Measurements from ENCODE around the gene BOLL. TPM values are rescaled to one million over a fixed set of nuclear protein-coding genes. Genes with fewer than 3 reads are reported as not detected.

BOLL gene
- total RNA-seq, 1 experiment from 2014 or later, result not detected

DNA sequence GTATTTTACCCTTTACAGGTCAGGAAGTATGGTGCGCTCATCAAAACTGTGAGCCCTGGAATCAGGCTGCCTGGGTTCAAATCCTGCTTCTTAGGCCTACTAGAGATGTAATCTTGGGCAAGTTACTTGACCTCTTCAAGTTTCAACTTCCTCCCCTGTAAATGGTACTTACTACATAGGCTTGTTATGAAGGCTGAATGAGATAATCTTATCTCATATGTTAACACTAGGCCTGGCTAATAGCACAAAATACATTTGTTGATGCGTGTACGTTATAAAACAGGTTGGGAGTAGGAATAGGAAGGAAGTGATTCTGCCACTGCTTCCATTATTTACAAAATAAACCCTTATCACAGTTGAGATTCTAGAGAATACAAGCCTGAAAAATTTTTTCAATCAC, 108.1 kb downstream of the BOLL start:
- ChIA-PET CTCF (no interaction called here), POLR2A (no interaction called here)
- DNase-seq (ENCODE audit: low read depth, low spot score) (no peak), ATAC-seq (no peak)
- no peaks in the 10 kb centered on the region for H3K4me1 ChIP-seq (ENCODE audit: control insufficient read depth, insufficient read depth, low read length)
- no peaks in the 10 kb centered on the region for H3K27me3 ChIP-seq (ENCODE audit: control insufficient read depth, insufficient read depth, low read length)
- no peak overlapping the region for H3K4me3 ChIP-seq (ENCODE audit: low read depth in 2 of 2, low read length in 2 of 2)
- in situ Hi-C loops (cut with HindIII; ENCODE audit: low pct_unique_long_range_greater_than_20kb, low sequenced_read_pairs), result no loop called here
- no peaks in the 10 kb centered on the region for H3K9me3 ChIP-seq (ENCODE audit: control insufficient read depth, insufficient read depth, low read depth, low read length)
- no peak for TF ChIP-seq TCF7L2 (IDR thresholded peaks at IDR 0.05; ENCODE audit: low read depth, low read length)
- TF ChIP-seq SIN3A (IDR thresholded peaks at IDR 0.05; ENCODE audit: borderline replicate concordance, insufficient read depth, low read depth, low read length), result no peak
- TF ChIP-seq, protein P1, sequence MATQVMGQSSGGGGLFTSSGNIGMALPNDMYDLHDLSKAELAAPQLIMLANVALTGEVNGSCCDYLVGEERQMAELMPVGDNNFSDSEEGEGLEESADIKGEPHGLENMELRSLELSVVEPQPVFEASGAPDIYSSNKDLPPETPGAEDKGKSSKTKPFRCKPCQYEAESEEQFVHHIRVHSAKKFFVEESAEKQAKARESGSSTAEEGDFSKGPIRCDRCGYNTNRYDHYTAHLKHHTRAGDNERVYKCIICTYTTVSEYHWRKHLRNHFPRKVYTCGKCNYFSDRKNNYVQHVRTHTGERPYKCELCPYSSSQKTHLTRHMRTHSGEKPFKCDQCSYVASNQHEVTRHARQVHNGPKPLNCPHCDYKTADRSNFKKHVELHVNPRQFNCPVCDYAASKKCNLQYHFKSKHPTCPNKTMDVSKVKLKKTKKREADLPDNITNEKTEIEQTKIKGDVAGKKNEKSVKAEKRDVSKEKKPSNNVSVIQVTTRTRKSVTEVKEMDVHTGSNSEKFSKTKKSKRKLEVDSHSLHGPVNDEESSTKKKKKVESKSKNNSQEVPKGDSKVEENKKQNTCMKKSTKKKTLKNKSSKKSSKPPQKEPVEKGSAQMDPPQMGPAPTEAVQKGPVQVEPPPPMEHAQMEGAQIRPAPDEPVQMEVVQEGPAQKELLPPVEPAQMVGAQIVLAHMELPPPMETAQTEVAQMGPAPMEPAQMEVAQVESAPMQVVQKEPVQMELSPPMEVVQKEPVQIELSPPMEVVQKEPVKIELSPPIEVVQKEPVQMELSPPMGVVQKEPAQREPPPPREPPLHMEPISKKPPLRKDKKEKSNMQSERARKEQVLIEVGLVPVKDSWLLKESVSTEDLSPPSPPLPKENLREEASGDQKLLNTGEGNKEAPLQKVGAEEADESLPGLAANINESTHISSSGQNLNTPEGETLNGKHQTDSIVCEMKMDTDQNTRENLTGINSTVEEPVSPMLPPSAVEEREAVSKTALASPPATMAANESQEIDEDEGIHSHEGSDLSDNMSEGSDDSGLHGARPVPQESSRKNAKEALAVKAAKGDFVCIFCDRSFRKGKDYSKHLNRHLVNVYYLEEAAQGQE (IDR thresholded peaks at IDR 0.05; ENCODE audit: insufficient read depth in 1 of 2, low read depth in 2 of 2, low read length in 1 of 2), result no peak
- TF ChIP-seq, protein P2, sequence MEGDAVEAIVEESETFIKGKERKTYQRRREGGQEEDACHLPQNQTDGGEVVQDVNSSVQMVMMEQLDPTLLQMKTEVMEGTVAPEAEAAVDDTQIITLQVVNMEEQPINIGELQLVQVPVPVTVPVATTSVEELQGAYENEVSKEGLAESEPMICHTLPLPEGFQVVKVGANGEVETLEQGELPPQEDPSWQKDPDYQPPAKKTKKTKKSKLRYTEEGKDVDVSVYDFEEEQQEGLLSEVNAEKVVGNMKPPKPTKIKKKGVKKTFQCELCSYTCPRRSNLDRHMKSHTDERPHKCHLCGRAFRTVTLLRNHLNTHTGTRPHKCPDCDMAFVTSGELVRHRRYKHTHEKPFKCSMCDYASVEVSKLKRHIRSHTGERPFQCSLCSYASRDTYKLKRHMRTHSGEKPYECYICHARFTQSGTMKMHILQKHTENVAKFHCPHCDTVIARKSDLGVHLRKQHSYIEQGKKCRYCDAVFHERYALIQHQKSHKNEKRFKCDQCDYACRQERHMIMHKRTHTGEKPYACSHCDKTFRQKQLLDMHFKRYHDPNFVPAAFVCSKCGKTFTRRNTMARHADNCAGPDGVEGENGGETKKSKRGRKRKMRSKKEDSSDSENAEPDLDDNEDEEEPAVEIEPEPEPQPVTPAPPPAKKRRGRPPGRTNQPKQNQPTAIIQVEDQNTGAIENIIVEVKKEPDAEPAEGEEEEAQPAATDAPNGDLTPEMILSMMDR (IDR thresholded peaks at IDR 0.05), result no peak
- TF ChIP-seq POLR2AphosphoS5 (IDR thresholded peaks at IDR 0.05; ENCODE audit: low read depth, low read length), result no peak
- no TSS peak for BruUV-seq (replicated peaks)
- intact Hi-C loops (cut with micrococcal nuclease; ENCODE audit: unreplicated experiment), result no loop called here
- H3K36me3 ChIP-seq (ENCODE audit: control insufficient read depth, insufficient read depth, low read length), result no peaks in the 10 kb centered on the region
- no peak overlapping the region for H3K27ac ChIP-seq (ENCODE audit: low read length)

Other genes with a start within 250 kb of the BOLL start
- not detected for gene RFTN2, start 109.7 kb downstream of the BOLL start, total RNA-seq (2021; ENCODE audit: unreplicated experiment)
- 8.7 TPM for gene MARS2, start 80.0 kb downstream of the BOLL start, total RNA-seq (2021; ENCODE audit: unreplicated experiment)
- gene PLCL1, start 19.3 kb upstream of the BOLL start, total RNA-seq (2021; ENCODE audit: unreplicated experiment), result not detected